Coronary artery (tissue), 2 donors: ENCODE measurements around the gene CUX1.
"Not testable (repeated sequence)": the region's sequence is repeated elsewhere in the genome, so short reads cannot be mapped to it uniquely, and the experiment has no call there.

Experiments
- DNase-seq: peaks from one replicate; pipeline ENCODE4 v3.0.0-alpha.2; 2017; ENCODE audit warnings: low spot score
- H3K27ac ChIP-seq, 2 donors: fragments of 200-600 bp; sonication (generic); one replicate each; pipeline ENCODE4 v1.5.1; 2016 to 2019
- H3K4me3 ChIP-seq: fragments of 200-600 bp; sonication (generic); 2 replicates; pipeline ENCODE4 v1.5.1; 2016; ENCODE audit warnings: mild to moderate bottlenecking, moderate library complexity
- CTCF ChIP-seq: fragments of 200-600 bp; sonication (generic); IDR thresholded peaks from one replicate; pipeline ENCODE4 v1.5.1; 2019; ENCODE audit warnings: antibody characterized with exemption

The CUX1 gene

DNA sequence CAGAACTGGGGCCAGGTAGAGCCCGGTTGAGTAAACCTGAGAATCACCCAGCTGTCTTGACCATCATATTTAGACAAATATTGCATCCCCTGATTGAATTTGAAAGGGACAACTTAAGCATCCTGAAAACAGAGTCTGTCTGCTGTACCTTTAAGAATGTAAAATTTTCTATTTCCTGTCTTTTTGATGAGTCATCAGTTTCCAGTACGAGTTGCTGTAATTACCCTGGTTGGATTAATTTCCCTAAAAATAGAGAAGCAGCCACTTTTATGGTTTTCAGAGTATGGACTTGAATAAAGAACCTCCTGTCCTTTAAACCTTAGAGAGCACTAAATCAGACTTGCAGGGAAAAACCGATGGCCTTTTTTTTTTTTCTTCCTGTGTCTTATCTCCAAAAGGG, 304.6 kb downstream of the CUX1 start:
- H3K4me3 ChIP-seq = no peak overlapping the region
- H3K27ac ChIP-seq = no peak overlapping the region
- no peak for DNase-seq
- TF ChIP-seq CTCF = no peak

- peak; percentile 92 for DNase-seq
- Histone ChIP-seq H3K27ac (peak overlapping the region; percentile 58 to 80), H3K4me3 (no peak overlapping the region)
- TF ChIP-seq CTCF = no peak
These were observed 307.7 kb downstream of the CUX1 start for GRCh38 chr7:102125127-102125596.

GRCh38 chr7:102128303-102128702, 310.9 kb downstream of the CUX1 start:
- TF ChIP-seq CTCF = no peak
- DNase-seq = no peak
- Histone ChIP-seq H3K27ac (no peak overlapping the region), H3K4me3 (no peak overlapping the region)

- Histone ChIP-seq H3K4me3 (no peak overlapping the region), H3K27ac (no peak overlapping the region)
- DNase-seq = no peak
- no peak for TF ChIP-seq CTCF
These were observed 312.4 kb downstream of the CUX1 start for GRCh38 chr7:102129636-102130370.

GRCh38 chr7:102132209-102132752, 314.9 kb downstream of the CUX1 start:
- H3K27ac ChIP-seq = no peak overlapping the region

GRCh38 chr7:102138676-102139075, 321.2 kb downstream of the CUX1 start:
- Histone ChIP-seq H3K27ac (no peak overlapping the region), H3K4me3 (no peak overlapping the region)
- DNase-seq = no peak
- no peak for TF ChIP-seq CTCF

More at GRCh38 chr7:102132209-102132752, 314.9 kb downstream of the CUX1 start:
- H3K4me3 ChIP-seq = no peak overlapping the region
- TF ChIP-seq CTCF = no peak
- DNase-seq = no peak

DNA sequence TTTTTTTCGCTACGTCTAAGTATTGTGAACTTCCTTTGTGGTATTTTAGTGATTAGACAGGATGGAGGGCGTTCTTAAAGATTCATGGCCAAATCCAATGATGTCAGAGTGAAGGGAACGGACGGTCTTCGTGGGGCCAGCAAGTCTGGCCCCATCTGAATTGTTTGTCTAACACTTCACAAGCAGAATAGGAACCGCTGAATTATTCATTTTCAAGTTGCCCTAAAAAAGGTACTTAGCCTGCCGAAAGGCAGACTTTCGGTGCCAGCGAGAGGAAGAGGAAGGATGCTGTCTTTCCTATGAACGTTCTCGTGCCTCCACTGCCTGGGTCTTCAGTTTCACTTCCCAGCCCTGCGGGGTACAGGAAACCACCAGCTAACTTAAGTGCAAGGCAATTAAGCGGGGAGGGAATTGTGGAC, 323.5 kb downstream of the CUX1 start:
- Histone ChIP-seq H3K27ac (no peak overlapping the region), H3K4me3 (no peak overlapping the region)
- DNase-seq = no peak
- TF ChIP-seq CTCF = no peak

GRCh38 chr7:102142433-102142832, 325.0 kb downstream of the CUX1 start:
- H3K27ac ChIP-seq, H3K4me3 ChIP-seq, DNase-seq: not testable (repeated sequence)
